K562 (cell line): ENCODE measurements around the gene RHOBTB3. TPM values are rescaled to one million over a fixed set of nuclear protein-coding genes. Genes with fewer than 3 reads are reported as not detected.
A peak's percentile ranks its signal among the peaks of the same experiment; 100 is the strongest.

ENCODE experiments used
- CBX3 ChIP-seq, 2 experiments: IDR thresholded peaks; 1 replicate in 1 of 2; 2 replicates in 1 of 2; pipeline ENCODE4 v1.6.1; 2012; ENCODE audit warnings: inconsistent platforms in 2 of 2, low read length in 2 of 2, borderline replicate concordance in 1 of 2, control low read depth in 1 of 2
- CEBPB ChIP-seq: fragments of 450-650 bp; IDR thresholded peaks from 2 replicates; pipeline ENCODE4 v1.6.1; 2016; ENCODE audit warnings: missing genetic modification characterization, missing compliant biosample characterization
- MTA3 ChIP-seq: fragments of 450-650 bp; formaldehyde crosslinking; IDR thresholded peaks from 2 replicates; pipeline ENCODE4 v1.6.1; 2017; ENCODE audit warnings: mild to moderate bottlenecking, borderline replicate concordance
- NFRKB ChIP-seq: fragments of 450-650 bp; IDR thresholded peaks from 2 replicates; pipeline ENCODE4 v1.6.1; 2016; ENCODE audit warnings: low read depth
- NR2F6 ChIP-seq: fragments of 450-650 bp; formaldehyde crosslinking; IDR thresholded peaks from 2 replicates; pipeline ENCODE4 v1.4.0; 2020; ENCODE audit warnings: mild to moderate bottlenecking
- TOE1 ChIP-seq, 2 experiments: fragments of 450-650 bp in 1 of 2; sonication (generic) in 1 of 2; formaldehyde crosslinking in 1 of 2; IDR thresholded peaks; 2 replicates each; pipeline versions ENCODE4 v1.7.1 to v1.8.0; 2016 to 2022; ENCODE audit warnings: borderline replicate concordance in 2 of 2, mild to moderate bottlenecking in 2 of 2, antibody characterized with exemption in 1 of 2, inconsistent platforms in 1 of 2, low read depth in 1 of 2, missing genetic modification reagents in 1 of 2, moderate library complexity in 1 of 2
- ZNF133 ChIP-seq: fragments of 250-450 bp; sonication (Bioruptor Pico); IDR thresholded peaks from 2 replicates; pipeline ENCODE4 v1.4.0; 2020; ENCODE audit warnings: mild to moderate bottlenecking
- polyA plus RNA-seq, 8 experiments: library from polyadenylated mRNA; depleted of rRNA in 4 of 8; stranded (reverse) in 5 of 8; unstranded in 3 of 8; fragments of >200 nt; fragmentation: Nextera tagmentation in 2 of 8; fragmentation: Illumina TruSeq in 1 of 8; extraction: Ambion mirVana in 2 of 8; extraction: Trizol in 1 of 8; gene quantifications; 2 replicates each; pipeline versions ENCODE4 v1.2.1 to v1.2.3, GENCODE V29; 2011 to 2014; ENCODE audit warnings: inconsistent platforms in 1 of 8, missing spikeins in 1 of 8
- total RNA-seq, 7 experiments: library from RNA; depleted of rRNA in 6 of 7; stranded (reverse); fragments of >200 nt in 6 of 7; fragmentation: Illumina TruSeq in 2 of 7; extraction: Trizol in 2 of 7; gene quantifications; 2 replicates each; pipeline versions ENCODE4 v1.2.1 to v1.2.3, GENCODE V29; 2011 to 2021; ENCODE audit warnings: low replicate concordance in 1 of 7
- TF ChIP-seq, protein P1 (sequence below): sonication (generic); formaldehyde crosslinking; IDR thresholded peaks from 2 replicates; pipeline ENCODE4 v1.8.0; 2023; ENCODE audit warnings: mild to moderate bottlenecking, missing genetic modification reagents

Gene RHOBTB3
- total and polyA plus RNA-seq, 9 of the 15 experiments (the other 6 are each of a cell fraction or from before 2014, with no cell fraction given) = 39.7 to 143 (median 115) TPM

DNA sequence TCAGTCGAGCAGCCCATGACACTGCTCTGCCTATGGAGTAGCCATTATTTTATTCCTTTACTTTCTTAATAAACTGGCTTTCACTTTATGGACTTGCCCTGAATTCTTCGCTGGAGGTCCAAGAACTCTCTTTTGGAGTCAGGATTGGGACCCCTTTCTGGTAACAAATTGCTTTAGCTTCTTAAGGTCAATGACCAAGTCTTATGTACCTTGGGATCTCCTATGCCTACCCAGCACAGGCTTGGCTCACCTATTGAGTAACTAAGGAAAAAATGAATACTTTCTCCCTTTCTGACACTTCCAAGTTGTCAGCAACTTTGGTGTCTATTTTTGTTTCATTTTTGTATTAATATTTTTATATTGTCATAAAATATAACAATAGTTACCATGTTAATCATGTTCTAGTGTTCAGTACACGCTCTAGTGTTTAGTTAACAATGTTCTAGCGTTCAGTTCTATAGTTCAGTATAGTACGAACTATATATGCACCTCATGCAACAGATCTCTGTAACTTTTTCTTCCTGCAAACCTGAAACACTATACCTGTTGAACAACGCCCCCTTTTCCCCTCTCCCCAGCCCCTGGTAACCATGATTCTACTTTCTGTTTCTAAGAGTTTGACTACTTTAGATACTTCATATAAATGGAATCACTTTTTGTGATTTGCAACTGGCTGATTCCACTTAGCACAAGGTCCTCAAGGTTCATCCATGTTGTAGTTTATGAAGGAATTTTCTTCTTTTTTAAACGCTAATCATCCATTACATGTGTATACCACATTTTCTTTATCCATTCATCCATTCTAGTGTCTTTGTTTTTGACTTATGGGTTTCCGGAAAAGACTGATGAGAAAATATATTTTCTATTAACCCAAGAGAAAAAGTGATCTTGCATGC, 1.8 kb upstream of the RHOBTB3 start (continued):
- TF ChIP-seq, protein P1, sequence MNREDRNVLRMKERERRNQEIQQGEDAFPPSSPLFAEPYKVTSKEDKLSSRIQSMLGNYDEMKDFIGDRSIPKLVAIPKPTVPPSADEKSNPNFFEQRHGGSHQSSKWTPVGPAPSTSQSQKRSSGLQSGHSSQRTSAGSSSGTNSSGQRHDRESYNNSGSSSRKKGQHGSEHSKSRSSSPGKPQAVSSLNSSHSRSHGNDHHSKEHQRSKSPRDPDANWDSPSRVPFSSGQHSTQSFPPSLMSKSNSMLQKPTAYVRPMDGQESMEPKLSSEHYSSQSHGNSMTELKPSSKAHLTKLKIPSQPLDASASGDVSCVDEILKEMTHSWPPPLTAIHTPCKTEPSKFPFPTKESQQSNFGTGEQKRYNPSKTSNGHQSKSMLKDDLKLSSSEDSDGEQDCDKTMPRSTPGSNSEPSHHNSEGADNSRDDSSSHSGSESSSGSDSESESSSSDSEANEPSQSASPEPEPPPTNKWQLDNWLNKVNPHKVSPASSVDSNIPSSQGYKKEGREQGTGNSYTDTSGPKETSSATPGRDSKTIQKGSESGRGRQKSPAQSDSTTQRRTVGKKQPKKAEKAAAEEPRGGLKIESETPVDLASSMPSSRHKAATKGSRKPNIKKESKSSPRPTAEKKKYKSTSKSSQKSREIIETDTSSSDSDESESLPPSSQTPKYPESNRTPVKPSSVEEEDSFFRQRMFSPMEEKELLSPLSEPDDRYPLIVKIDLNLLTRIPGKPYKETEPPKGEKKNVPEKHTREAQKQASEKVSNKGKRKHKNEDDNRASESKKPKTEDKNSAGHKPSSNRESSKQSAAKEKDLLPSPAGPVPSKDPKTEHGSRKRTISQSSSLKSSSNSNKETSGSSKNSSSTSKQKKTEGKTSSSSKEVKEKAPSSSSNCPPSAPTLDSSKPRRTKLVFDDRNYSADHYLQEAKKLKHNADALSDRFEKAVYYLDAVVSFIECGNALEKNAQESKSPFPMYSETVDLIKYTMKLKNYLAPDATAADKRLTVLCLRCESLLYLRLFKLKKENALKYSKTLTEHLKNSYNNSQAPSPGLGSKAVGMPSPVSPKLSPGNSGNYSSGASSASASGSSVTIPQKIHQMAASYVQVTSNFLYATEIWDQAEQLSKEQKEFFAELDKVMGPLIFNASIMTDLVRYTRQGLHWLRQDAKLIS (CRISPR knock-in tag) = peak; percentile 68; the same call in 1 of the 2 replicates
- TF ChIP-seq CEBPB (tag) = peak; percentile 67; the same call in 1 of the 2 replicates
- no peak for TF ChIP-seq NR2F6
- TF ChIP-seq NFRKB = 0 out of 2 replicates have a peak, but pooled peaks have one; percentile 31
- peak; percentile 45 for TF ChIP-seq TOE1 (IDR thresholded peaks at IDR 0.05; ENCODE audit: borderline replicate concordance)
- TF ChIP-seq TOE1 (CRISPR knock-in tag; IDR thresholded peaks at IDR 0.05; ENCODE audit: borderline replicate concordance, low read depth) = no peak
- TF ChIP-seq CBX3 (IDR thresholded peaks at IDR 0.05; ENCODE audit: borderline replicate concordance in 1 of 2, low read length in 2 of 2) = no peak
- TF ChIP-seq MTA3 = peak; percentile 34
- no peak for TF ChIP-seq ZNF133
